Loucy (cell line): ENCODE measurements around the gene KRTCAP2.

Source experiments
- H2AFZ ChIP-seq: fragments of 200-600 bp; sonication (generic); 2 replicates; pipeline ENCODE4 v1.6.0; 2016; ENCODE audit warnings: antibody characterized with exemption, mild to moderate bottlenecking, low read length, moderate library complexity
- H3F3A ChIP-seq: fragments of 200-600 bp; 2 replicates; pipeline ENCODE4 v1.6.0; 2016; ENCODE audit warnings: antibody characterized with exemption, low read depth, mild to moderate bottlenecking
- H3K27me3 ChIP-seq: fragments of 200-600 bp; sonication (generic); 2 replicates; pipeline ENCODE4 v1.6.1; 2014; ENCODE audit warnings: low read length, mild to moderate bottlenecking; ENCODE audit not compliant: insufficient read depth, poor library complexity, severe bottlenecking
- H3K36me3 ChIP-seq: fragments of 200-600 bp; sonication (generic); 2 replicates; pipeline ENCODE4 v1.6.1; 2016; ENCODE audit warnings: low read length; ENCODE audit not compliant: insufficient read depth
- H3K4me1 ChIP-seq: fragments of 200-600 bp; sonication (generic); 2 replicates; pipeline ENCODE4 v1.5.1; 2014; ENCODE audit warnings: low read length, mild to moderate bottlenecking; ENCODE audit not compliant: insufficient read depth, poor library complexity, severe bottlenecking
- H3K4me2 ChIP-seq: fragments of 200-600 bp; sonication (generic); 2 replicates; pipeline ENCODE4 v1.6.0; 2014; ENCODE audit warnings: antibody characterized with exemption, low read length, low read depth, mild to moderate bottlenecking; ENCODE audit not compliant: poor library complexity, severe bottlenecking
- H3K4me3 ChIP-seq: fragments of 200-600 bp; sonication (generic); 2 replicates; pipeline ENCODE4 v1.5.1; 2014; ENCODE audit warnings: low read length, mild to moderate bottlenecking, mixed read lengths; ENCODE audit not compliant: poor library complexity, severe bottlenecking
- H3K79me2 ChIP-seq: fragments of 200-600 bp; sonication (generic); 2 replicates; pipeline ENCODE4 v1.6.1; 2014; ENCODE audit warnings: low read length; ENCODE audit not compliant: insufficient read depth
- H3K9ac ChIP-seq: fragments of 200-600 bp; sonication (generic); 2 replicates; pipeline ENCODE4 v1.6.0; 2014; ENCODE audit warnings: mild to moderate bottlenecking, low read depth, low read length, moderate library complexity; ENCODE audit not compliant: poor library complexity, severe bottlenecking
- H3K9me2 ChIP-seq: fragments of 200-600 bp; sonication (generic); replicated peaks from 2 replicates; pipeline ENCODE4 v1.6.1; 2016; ENCODE audit warnings: low read depth, low read length, mixed read lengths
- H3K9me3 ChIP-seq: fragments of 200-600 bp; sonication (generic); 2 replicates; pipeline ENCODE4 v1.6.1; 2014; ENCODE audit warnings: mild to moderate bottlenecking, antibody characterized with exemption, low read length, low read depth; ENCODE audit not compliant: insufficient read depth
- H4K20me1 ChIP-seq: fragments of 200-600 bp; sonication (generic); 2 replicates; pipeline ENCODE4 v1.6.0; 2014; ENCODE audit warnings: antibody characterized with exemption, low read length, mild to moderate bottlenecking; ENCODE audit not compliant: insufficient read depth, poor library complexity, severe bottlenecking
- CTCF ChIP-seq: fragments of 200-600 bp; sonication (generic); conservative IDR thresholded peaks from 2 replicates; pipeline ENCODE4 v1.5.1; 2014; ENCODE audit warnings: mild to moderate bottlenecking, antibody characterized with exemption, low read length
- EZH2phosphoT487 ChIP-seq: fragments of 200-600 bp; IDR thresholded peaks from 2 replicates; pipeline ENCODE4 v1.6.1; 2018; ENCODE audit warnings: antibody characterized with exemption, mild to moderate bottlenecking, moderate library complexity, borderline replicate concordance

KRTCAP2 gene

GRCh38 chr1:155133799-155134281 is 39.3 kb downstream of the KRTCAP2 start:
- Histone ChIP-seq H3K79me2 (peaks cover 28% of the 10 kb centered on the region), H3K4me1 (peaks cover 24% of the 10 kb centered on the region), H3F3A (no peaks in the 10 kb centered on the region), H2AFZ (no peak overlapping the region), H3K9me3 (no peaks in the 10 kb centered on the region), H3K36me3 (no peaks in the 10 kb centered on the region), H4K20me1 (peaks cover 8% of the 10 kb centered on the region), H3K4me2 (no peak overlapping the region), H3K9me2 (no peaks in the 10 kb centered on the region), H3K27me3 (no peaks in the 10 kb centered on the region), H3K9ac (no peak overlapping the region), H3K4me3 (no peak overlapping the region)
- no peak for TF ChIP-seq CTCF
- no peak for TF ChIP-seq EZH2phosphoT487

GRCh38 chr1:155131856-155132255 is 41.2 kb downstream of the KRTCAP2 start:
- Histone ChIP-seq H3K4me1 (peaks cover 33% of the 10 kb centered on the region), H3K27me3 (peaks cover 15% of the 10 kb centered on the region), H3K36me3 (no peaks in the 10 kb centered on the region), H3K9me2 (no peaks in the 10 kb centered on the region), H3K4me2 (no peak overlapping the region), H3K4me3 (no peak overlapping the region), H4K20me1 (peaks cover 2% of the 10 kb centered on the region), H3F3A (no peaks in the 10 kb centered on the region), H3K79me2 (peaks cover 10% of the 10 kb centered on the region; the same call in 1 of the 2 replicates), H3K9ac (no peak overlapping the region), H3K9me3 (no peaks in the 10 kb centered on the region), H2AFZ (no peak overlapping the region)
- TF ChIP-seq CTCF (no peak), EZH2phosphoT487 (no peak)

GRCh38 chr1:155131285-155131684 is 41.8 kb downstream of the KRTCAP2 start:
- no peaks in the 10 kb centered on the region for H3K9me3 ChIP-seq
- no peak for TF ChIP-seq CTCF
- no peak for TF ChIP-seq EZH2phosphoT487
- H3K4me2 ChIP-seq, result no peak overlapping the region
- peaks cover 19% of the 10 kb centered on the region for H3K27me3 ChIP-seq
- peaks cover 8% of the 10 kb centered on the region; the same call in 1 of the 2 replicates for H3K79me2 ChIP-seq
- no peaks in the 10 kb centered on the region for H3F3A ChIP-seq
- H3K4me3 ChIP-seq, result no peak overlapping the region
- H4K20me1 ChIP-seq, result no peaks in the 10 kb centered on the region
- H2AFZ ChIP-seq, result no peak overlapping the region
- H3K4me1 ChIP-seq, result peaks cover 33% of the 10 kb centered on the region
- H3K9me2 ChIP-seq, result no peaks in the 10 kb centered on the region
- no peaks in the 10 kb centered on the region for H3K36me3 ChIP-seq
- no peak overlapping the region for H3K9ac ChIP-seq
